AG04450 (cell line): ENCODE measurements around the gene ACOT11. TPM values are rescaled to one million over a fixed set of nuclear protein-coding genes. Genes with fewer than 3 reads are reported as not detected.

Experiments used
- CTCF ChIA-PET: fragments of 300-600, 350-600 bp; formaldehyde crosslinking; extraction: SDS; loops from one replicate; lab custom pipeline; 2022; ENCODE audit warnings: antibody characterized with exemption, inconsistent platforms; lab: Charles Lee
- POLR2A ChIA-PET: fragments of 350-600 bp; formaldehyde crosslinking; extraction: SDS; loops from one replicate; lab custom pipeline; 2021; ENCODE audit warnings: antibody characterized with exemption, inconsistent platforms; lab: Yijun Ruan, JAX
- DNase-seq: peaks from one replicate; pipeline ENCODE4 v3.0.0-alpha.2; 2011; ENCODE audit warnings: low read depth, low spot score
- H3K27ac ChIP-seq: one replicate; pipeline ENCODE4 v1.5.1; 2012; ENCODE audit warnings: low read depth, low read length, control low read depth
- H3K27me3 ChIP-seq: one replicate; pipeline ENCODE4 v1.6.0; 2012; ENCODE audit warnings: low read length; ENCODE audit not compliant: control insufficient read depth, insufficient read depth
- H3K4me3 ChIP-seq: 2 replicates; pipeline ENCODE4 v1.5.1; 2011; ENCODE audit warnings: mild to moderate bottlenecking, low read depth, low read length, control low read depth
- H3K9me3 ChIP-seq: 2 replicates; pipeline ENCODE4 v1.5.1; 2012; ENCODE audit warnings: low read length; ENCODE audit not compliant: control insufficient read depth, insufficient read depth
- polyA plus RNA-seq: library from polyadenylated mRNA; depleted of rRNA; stranded (reverse); fragments of >200 nt; gene quantifications from 2 replicates; pipeline ENCODE4 v1.2.3, GENCODE V29; 2011
- TF ChIP-seq, protein P1 (sequence below): IDR thresholded peaks from 2 replicates; pipeline ENCODE4 v1.5.1; 2011; ENCODE audit warnings: low read depth, low read length, control low read depth, inconsistent platforms

ACOT11 gene
- polyA plus RNA-seq, 1 experiment = 0.68 TPM

- Histone ChIP-seq H3K9me3 (no peaks in the 10 kb centered on the region), H3K4me3 (no peak overlapping the region), H3K27me3 (no peaks in the 10 kb centered on the region), H3K27ac (no peak overlapping the region)
- ChIA-PET CTCF (interaction anchor here (1.0 to 1.9 kb wide), 2 partner anchors 10 to 68 kb away, joined by 4 to 9 read pairs; partner anchors contain the start of gene ACOT11), POLR2A (no interaction called here)
- TF ChIP-seq, protein P1, sequence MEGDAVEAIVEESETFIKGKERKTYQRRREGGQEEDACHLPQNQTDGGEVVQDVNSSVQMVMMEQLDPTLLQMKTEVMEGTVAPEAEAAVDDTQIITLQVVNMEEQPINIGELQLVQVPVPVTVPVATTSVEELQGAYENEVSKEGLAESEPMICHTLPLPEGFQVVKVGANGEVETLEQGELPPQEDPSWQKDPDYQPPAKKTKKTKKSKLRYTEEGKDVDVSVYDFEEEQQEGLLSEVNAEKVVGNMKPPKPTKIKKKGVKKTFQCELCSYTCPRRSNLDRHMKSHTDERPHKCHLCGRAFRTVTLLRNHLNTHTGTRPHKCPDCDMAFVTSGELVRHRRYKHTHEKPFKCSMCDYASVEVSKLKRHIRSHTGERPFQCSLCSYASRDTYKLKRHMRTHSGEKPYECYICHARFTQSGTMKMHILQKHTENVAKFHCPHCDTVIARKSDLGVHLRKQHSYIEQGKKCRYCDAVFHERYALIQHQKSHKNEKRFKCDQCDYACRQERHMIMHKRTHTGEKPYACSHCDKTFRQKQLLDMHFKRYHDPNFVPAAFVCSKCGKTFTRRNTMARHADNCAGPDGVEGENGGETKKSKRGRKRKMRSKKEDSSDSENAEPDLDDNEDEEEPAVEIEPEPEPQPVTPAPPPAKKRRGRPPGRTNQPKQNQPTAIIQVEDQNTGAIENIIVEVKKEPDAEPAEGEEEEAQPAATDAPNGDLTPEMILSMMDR = no peak
- DNase-seq = no peak
These were observed 9.8 kb downstream of the ACOT11 start for GRCh38 chr1:54557671-54558355.

GRCh38 chr1:54558434-54559030, 10.5 kb downstream of the ACOT11 start:
- ChIA-PET CTCF (interaction anchor here (1.9 kb wide), 1 partner anchor 11 kb away, joined by 9 read pairs; the partner anchor contains the start of gene ACOT11), POLR2A (no interaction called here)
- no peak for DNase-seq
- H3K4me3 ChIP-seq = no peak overlapping the region
- H3K27ac ChIP-seq = no peak overlapping the region
- no peaks in the 10 kb centered on the region for H3K9me3 ChIP-seq
- no peaks in the 10 kb centered on the region for H3K27me3 ChIP-seq
- TF ChIP-seq, protein P1 = no peak

GRCh38 chr1:54559111-54559548, 11.1 kb downstream of the ACOT11 start:
- no peak for DNase-seq
- ChIA-PET CTCF (no interaction called here), POLR2A (no interaction called here)
- Histone ChIP-seq H3K27ac (no peak overlapping the region), H3K4me3 (no peak overlapping the region), H3K27me3 (no peaks in the 10 kb centered on the region), H3K9me3 (no peaks in the 10 kb centered on the region)
- TF ChIP-seq, protein P1 = no peak

DNA sequence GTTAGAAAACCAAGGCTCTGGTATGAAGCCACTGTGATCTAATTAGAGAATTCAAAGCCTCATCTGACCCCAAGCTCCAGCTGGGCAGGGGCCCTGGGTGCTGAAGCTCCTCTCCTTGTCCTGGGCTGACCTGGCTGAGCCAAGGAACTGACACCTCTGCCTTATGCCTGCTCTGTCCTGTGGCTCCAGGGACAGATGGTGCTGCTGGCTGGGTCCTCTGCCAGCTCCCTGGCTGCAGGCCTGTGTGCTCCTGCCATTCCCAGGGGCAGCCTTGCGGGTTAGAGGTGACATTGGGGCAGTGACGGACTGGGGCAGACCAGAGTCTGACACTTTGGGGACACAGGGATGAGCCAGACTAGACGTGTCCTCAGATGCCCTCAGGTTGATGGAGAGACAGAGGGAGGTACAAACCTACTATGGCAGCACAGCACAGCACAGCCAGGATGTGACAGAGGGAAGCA, 11.8 kb downstream of the ACOT11 start:
- no peak for DNase-seq
- POLR2A ChIA-PET = no interaction called here
- TF ChIP-seq, protein P1 = no peak
- no peak overlapping the region for H3K27ac ChIP-seq
- no peak overlapping the region for H3K4me3 ChIP-seq
- no peaks in the 10 kb centered on the region for H3K27me3 ChIP-seq
- CTCF ChIA-PET = no interaction called here
- H3K9me3 ChIP-seq = no peaks in the 10 kb centered on the region
